ENCODE results near the gene CCNK. TPM values are rescaled to one million over a fixed set of nuclear protein-coding genes. Genes with fewer than 3 reads are reported as not detected.

Gene CCNK
- total and polyA plus RNA-seq, 2 experiments from 2014 or later, result 20.9 TPM

GRCh38 chr14:99523704-99524055 lies 42.5 kb downstream of the CCNK start:
- H3K9ac ChIP-seq, result 0 out of 2 replicates have a peak overlapping the region, but pooled peaks have one; percentile 22
- H3K9me2 ChIP-seq (ENCODE audit: insufficient read depth), result no peaks in the 10 kb centered on the region
- no peaks in the 10 kb centered on the region for H3F3A ChIP-seq (ENCODE audit: insufficient read depth)
- no peaks in the 10 kb centered on the region for H3K27me3 ChIP-seq (replicated peaks; ENCODE audit: insufficient read depth)
- 87 to 88% methylated on average over 3 to 5 of the region's 5 CpGs for WGBS, 2 experiments (ENCODE audit: low coverage in 1 of 2, low lambda C conversion rate in 2 of 2, missing lambda C conversion rate in 2 of 2)
- TF ChIP-seq EZH2 (IDR thresholded peaks at IDR 0.05; ENCODE audit: insufficient read depth, poor library complexity, severe bottlenecking), result no peak
- no peak for TF ChIP-seq EZH2phosphoT487 (IDR thresholded peaks at IDR 0.05; ENCODE audit: insufficient read depth, low read depth)
- no peak for DNase-seq
- H3K9me3 ChIP-seq (ENCODE audit: low read depth), result no peaks in the 10 kb centered on the region
- no peak overlapping the region for H3K4me3 ChIP-seq
- no peak overlapping the region for H2AFZ ChIP-seq
- no peak overlapping the region for H3K27ac ChIP-seq
- H4K20me1 ChIP-seq (ENCODE audit: insufficient read depth), result no peaks in the 10 kb centered on the region
- no peak overlapping the region for H3K4me2 ChIP-seq (ENCODE audit: unreplicated experiment)
- in situ Hi-C loops (cut with MboI), result loop anchor here (5.0 to 10.0 kb wide), 2 partner anchors 99 to 371 kb away; no protein-coding TSS in a partner anchor
- H3K4me1 ChIP-seq (ENCODE audit: insufficient read depth), result peaks cover 18% of the 10 kb centered on the region
- H3K79me2 ChIP-seq (ENCODE audit: insufficient read depth), result no peaks in the 10 kb centered on the region
- H3K36me3 ChIP-seq (ENCODE audit: low read depth), result no peaks in the 10 kb centered on the region

GRCh38 chr14:99524091-99524661 lies 43.0 kb downstream of the CCNK start:
- Histone ChIP-seq H3K4me3 (no peak overlapping the region), H3K36me3 (ENCODE audit: low read depth) (no peaks in the 10 kb centered on the region), H3K4me1 (ENCODE audit: insufficient read depth) (peaks cover 18% of the 10 kb centered on the region), H2AFZ (no peak overlapping the region), H3F3A (ENCODE audit: insufficient read depth) (no peaks in the 10 kb centered on the region), H3K9ac (no peak overlapping the region), H4K20me1 (ENCODE audit: insufficient read depth) (no peaks in the 10 kb centered on the region), H3K4me2 (ENCODE audit: unreplicated experiment) (no peak overlapping the region), H3K27me3 (replicated peaks; ENCODE audit: insufficient read depth) (no peaks in the 10 kb centered on the region), H3K79me2 (ENCODE audit: insufficient read depth) (no peaks in the 10 kb centered on the region), H3K9me2 (ENCODE audit: insufficient read depth) (no peaks in the 10 kb centered on the region), H3K27ac (no peak overlapping the region), H3K9me3 (ENCODE audit: low read depth) (no peaks in the 10 kb centered on the region)
- TF ChIP-seq EZH2 (IDR thresholded peaks at IDR 0.05; ENCODE audit: insufficient read depth, poor library complexity, severe bottlenecking) (no peak), EZH2phosphoT487 (IDR thresholded peaks at IDR 0.05; ENCODE audit: insufficient read depth, low read depth) (no peak)
- 85 to 87% methylated on average over 16 of the region's 16 CpGs for WGBS, 2 experiments (ENCODE audit: low coverage in 1 of 2, low lambda C conversion rate in 2 of 2, missing lambda C conversion rate in 2 of 2)
- in situ Hi-C loops (cut with MboI), result loop anchor here (5.0 to 10.0 kb wide), 2 partner anchors 98 to 371 kb away; no protein-coding TSS in a partner anchor
- DNase-seq, result no peak

GRCh38 chr14:99524804-99525698 lies 43.8 kb downstream of the CCNK start:
- H3K9me3 ChIP-seq (ENCODE audit: low read depth), result no peaks in the 10 kb centered on the region
- H4K20me1 ChIP-seq (ENCODE audit: insufficient read depth), result no peaks in the 10 kb centered on the region
- no peaks in the 10 kb centered on the region for H3F3A ChIP-seq (ENCODE audit: insufficient read depth)
- no peak overlapping the region for H3K4me2 ChIP-seq (ENCODE audit: unreplicated experiment)
- H3K4me3 ChIP-seq, result no peak overlapping the region
- WGBS, 2 experiments (ENCODE audit: low coverage in 1 of 2, low lambda C conversion rate in 2 of 2, missing lambda C conversion rate in 2 of 2), result 69 to 79% methylated on average over 16 to 17 of the region's 17 CpGs
- H3K27me3 ChIP-seq (replicated peaks; ENCODE audit: insufficient read depth), result no peaks in the 10 kb centered on the region
- H2AFZ ChIP-seq, result no peak overlapping the region
- H3K27ac ChIP-seq, result no peak overlapping the region
- H3K36me3 ChIP-seq (ENCODE audit: low read depth), result no peaks in the 10 kb centered on the region
- DNase-seq, result peak; percentile 78
- TF ChIP-seq EZH2phosphoT487 (IDR thresholded peaks at IDR 0.05; ENCODE audit: insufficient read depth, low read depth) (no peak), EZH2 (IDR thresholded peaks at IDR 0.05; ENCODE audit: insufficient read depth, poor library complexity, severe bottlenecking) (no peak)
- in situ Hi-C loops (cut with MboI), result loop anchor here (5.0 to 10.0 kb wide), 2 partner anchors 97 to 370 kb away; no protein-coding TSS in a partner anchor
- no peak overlapping the region for H3K9ac ChIP-seq
- H3K9me2 ChIP-seq (ENCODE audit: insufficient read depth), result no peaks in the 10 kb centered on the region
- no peaks in the 10 kb centered on the region for H3K79me2 ChIP-seq (ENCODE audit: insufficient read depth)
- H3K4me1 ChIP-seq (ENCODE audit: insufficient read depth), result peaks cover 18% of the 10 kb centered on the region

GRCh38 chr14:99525699-99526080 lies 44.5 kb downstream of the CCNK start:
- no peak overlapping the region for H3K4me3 ChIP-seq
- no peaks in the 10 kb centered on the region for H3K79me2 ChIP-seq (ENCODE audit: insufficient read depth)
- H3K9ac ChIP-seq, result no peak overlapping the region
- no peak overlapping the region for H2AFZ ChIP-seq
- H3K4me1 ChIP-seq (ENCODE audit: insufficient read depth), result peaks cover 18% of the 10 kb centered on the region
- H3F3A ChIP-seq (ENCODE audit: insufficient read depth), result no peaks in the 10 kb centered on the region
- H3K27me3 ChIP-seq (replicated peaks; ENCODE audit: insufficient read depth), result no peaks in the 10 kb centered on the region
- TF ChIP-seq EZH2 (IDR thresholded peaks at IDR 0.05; ENCODE audit: insufficient read depth, poor library complexity, severe bottlenecking) (no peak), EZH2phosphoT487 (IDR thresholded peaks at IDR 0.05; ENCODE audit: insufficient read depth, low read depth) (no peak)
- H3K27ac ChIP-seq, result no peak overlapping the region
- H3K9me3 ChIP-seq (ENCODE audit: low read depth), result no peaks in the 10 kb centered on the region
- DNase-seq, result no peak
- H4K20me1 ChIP-seq (ENCODE audit: insufficient read depth), result no peaks in the 10 kb centered on the region
- no peaks in the 10 kb centered on the region for H3K36me3 ChIP-seq (ENCODE audit: low read depth)
- no peak overlapping the region for H3K4me2 ChIP-seq (ENCODE audit: unreplicated experiment)
- 87 to 95% methylated on average over 10 to 12 of the region's 12 CpGs for WGBS, 2 experiments (ENCODE audit: low coverage in 1 of 2, low lambda C conversion rate in 2 of 2, missing lambda C conversion rate in 2 of 2)
- H3K9me2 ChIP-seq (ENCODE audit: insufficient read depth), result no peaks in the 10 kb centered on the region
- in situ Hi-C loops (cut with MboI), result loop anchor here (10.0 kb wide), 1 partner anchor 369 kb away; no protein-coding TSS in a partner anchor
